HL-60 (cell line): ENCODE data around the gene EGFL7.

Experiments
- DNase-seq, 2 experiments: peaks; one replicate each; pipeline ENCODE4 v3.0.0-alpha.2; 2010 to 2020; ENCODE audit warnings: low read depth in 1 of 2, low spot score in 1 of 2
- H3K27ac ChIP-seq: fragments of 250-450 bp; sonication (Bioruptor Pico); replicated peaks from 2 replicates; pipeline ENCODE4 v1.5.1; 2020; ENCODE audit warnings: mild to moderate bottlenecking, moderate library complexity
- H3K27me3 ChIP-seq: fragments of 250-450 bp; sonication (Bioruptor Pico); 2 replicates; pipeline ENCODE4 v1.5.1; 2021; ENCODE audit warnings: mild to moderate bottlenecking, moderate library complexity; ENCODE audit not compliant: insufficient read depth, poor library complexity, severe bottlenecking
- H3K4me3 ChIP-seq: replicated peaks from 2 replicates; pipeline ENCODE4 v1.5.1; 2011; ENCODE audit warnings: mild to moderate bottlenecking, control low read depth, low read length; ENCODE audit not compliant: insufficient read depth
- CTCF ChIP-seq: IDR thresholded peaks from one replicate; pipeline ENCODE4 v1.5.1; 2011; ENCODE audit warnings: low read length, control low read depth, inconsistent platforms; ENCODE audit not compliant: insufficient read depth
- GABPA ChIP-seq: IDR thresholded peaks from 2 replicates; pipeline ENCODE4 v1.6.1; 2012; ENCODE audit warnings: low read depth
- POLR2AphosphoS5 ChIP-seq: IDR thresholded peaks from 2 replicates; pipeline ENCODE4 v1.6.1; 2012; ENCODE audit warnings: low read depth
- REST ChIP-seq: IDR thresholded peaks from 2 replicates; pipeline ENCODE4 v1.6.1; 2012; ENCODE audit warnings: low read depth; ENCODE audit not compliant: insufficient replicate concordance
- SPI1 ChIP-seq: IDR thresholded peaks from 2 replicates; pipeline ENCODE4 v1.6.1; 2012; ENCODE audit warnings: low read depth, mild to moderate bottlenecking, borderline replicate concordance

Gene EGFL7

DNA sequence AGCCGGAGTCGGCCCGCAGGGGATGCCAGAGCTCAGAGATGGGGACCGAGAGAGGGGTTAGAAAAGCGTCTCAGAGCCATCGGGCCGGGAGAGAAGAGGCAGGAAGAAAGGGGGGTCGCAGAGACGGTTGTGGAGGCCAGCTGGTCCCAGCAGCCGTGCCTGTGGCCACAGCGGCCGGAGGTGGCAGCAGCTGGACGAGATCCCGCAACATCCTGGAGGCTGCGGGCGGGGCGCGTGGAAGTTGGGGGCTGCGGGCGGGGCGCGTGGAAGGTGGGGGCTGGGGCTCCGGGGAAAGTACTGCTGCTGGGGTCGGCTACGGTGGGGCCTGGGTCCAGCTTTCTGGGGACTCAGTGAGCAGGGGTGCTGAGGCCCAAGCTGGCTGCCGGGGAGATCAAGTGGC lies 34.4 kb upstream of the EGFL7 start:
- H3K27me3 ChIP-seq: peaks cover 5% of the 10 kb centered on the region
- no peak for DNase-seq
- no peak overlapping the region for H3K4me3 ChIP-seq
- H3K27ac ChIP-seq: no peak overlapping the region
- no peak for TF ChIP-seq POLR2AphosphoS5
- TF ChIP-seq GABPA: no peak
- no peak for TF ChIP-seq SPI1
- no peak for TF ChIP-seq REST
- TF ChIP-seq CTCF: no peak

GRCh38 chr9:136629001-136629878 lies 33.5 kb upstream of the EGFL7 start:
- H3K4me3 ChIP-seq: no peak overlapping the region
- H3K27me3 ChIP-seq: peaks cover 8% of the 10 kb centered on the region
- H3K27ac ChIP-seq: no peak overlapping the region
- DNase-seq: no peak
- no peak for TF ChIP-seq SPI1
- no peak for TF ChIP-seq POLR2AphosphoS5
- no peak for TF ChIP-seq REST
- no peak for TF ChIP-seq CTCF
- TF ChIP-seq GABPA: no peak

DNA sequence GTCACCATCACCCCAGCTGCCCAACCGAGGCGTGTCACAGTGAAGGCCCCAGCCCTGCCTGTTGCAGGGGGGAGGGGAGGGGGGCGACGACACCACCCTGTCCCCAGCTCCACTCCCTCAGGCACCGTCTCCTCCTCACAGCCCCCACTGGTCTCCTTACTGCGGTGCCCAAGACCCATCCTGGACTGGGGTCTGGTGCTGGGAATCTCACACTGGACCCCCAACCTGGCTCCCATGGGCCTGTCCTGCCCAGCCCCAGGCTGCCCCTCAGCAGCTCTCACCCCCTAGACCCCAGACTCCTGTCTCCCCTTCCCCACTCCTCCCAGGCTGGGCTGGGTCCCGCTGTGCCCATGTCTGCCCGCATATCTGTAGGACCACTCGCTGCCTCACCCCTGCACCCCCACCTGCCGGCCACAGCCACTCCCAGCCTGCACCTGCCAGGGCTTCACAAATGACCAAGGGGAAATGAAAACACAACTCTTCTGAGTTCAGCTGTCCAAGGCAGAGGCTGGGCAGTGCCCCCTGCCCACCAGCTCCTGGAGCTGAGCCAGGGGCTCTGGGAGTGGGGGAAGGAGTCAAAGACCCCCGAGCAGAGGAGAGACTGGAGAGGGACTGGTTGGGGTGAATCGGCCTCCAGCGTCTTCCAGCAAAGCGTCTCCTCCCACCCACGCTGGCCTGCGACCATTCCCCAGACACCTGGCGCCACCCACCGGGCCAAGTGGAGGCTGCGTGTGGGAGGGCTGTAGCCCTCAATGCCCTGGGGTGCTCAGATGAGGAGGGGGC lies 32.6 kb upstream of the EGFL7 start:
- TF ChIP-seq REST (no peak), GABPA (no peak), SPI1 (no peak), POLR2AphosphoS5 (no peak), CTCF (peak; percentile 39)
- peak in 1 of 2 experiments; percentile 74 for DNase-seq
- H3K27me3 ChIP-seq: peaks cover 10% of the 10 kb centered on the region
- H3K27ac ChIP-seq: no peak overlapping the region
- H3K4me3 ChIP-seq: no peak overlapping the region
